ENCODE measurements around the gene PTTG1.

Gene PTTG1

DNA sequence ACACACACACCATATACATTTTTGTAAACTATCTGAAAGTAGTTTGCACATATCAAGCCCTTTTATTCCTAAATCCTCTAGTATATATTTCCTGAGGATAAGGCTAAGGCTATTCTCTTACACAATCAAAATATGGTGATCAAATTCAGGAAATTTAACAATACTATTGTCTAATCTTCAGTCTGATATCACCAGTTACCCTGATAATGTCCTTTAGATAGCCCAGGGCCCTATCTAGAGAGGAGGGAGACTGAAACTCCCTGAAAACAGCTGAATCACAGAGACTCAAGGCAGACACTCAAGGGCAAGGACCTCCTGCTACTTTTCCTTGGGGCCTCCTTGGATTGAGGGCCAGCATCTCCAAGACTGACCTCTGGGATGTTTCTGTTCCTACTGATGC, 30.4 kb downstream of the PTTG1 start:
- in situ Hi-C loops (cut with MboI; ENCODE audit: low sequenced_read_pairs), result no loop called here

GRCh38 chr5:160452795-160453194, 31.1 kb downstream of the PTTG1 start:
- in situ Hi-C loops (cut with MboI; ENCODE audit: low sequenced_read_pairs), result no loop called here

GRCh38 chr5:160453751-160454150, 32.1 kb downstream of the PTTG1 start:
- in situ Hi-C loops (cut with MboI; ENCODE audit: low sequenced_read_pairs), result no loop called here

DNA sequence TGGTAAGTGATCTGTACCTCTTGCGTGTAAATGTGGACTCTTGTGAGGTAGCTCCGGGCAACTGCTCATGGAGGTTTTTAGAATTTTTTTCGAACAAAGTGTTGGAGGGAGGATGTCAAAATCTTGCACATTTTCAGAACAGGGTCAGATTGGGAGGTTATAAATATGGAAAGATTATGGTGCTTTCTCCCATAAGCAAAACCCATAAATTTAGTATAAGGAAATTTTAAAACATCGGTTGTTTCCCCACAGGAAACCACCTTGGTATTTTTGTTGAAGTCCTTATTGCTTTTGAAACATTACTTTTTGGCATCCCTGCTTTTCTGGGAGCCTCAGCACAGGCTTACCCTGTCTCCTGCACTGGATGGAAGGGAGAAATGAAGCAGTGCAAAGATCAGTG, 33.9 kb downstream of the PTTG1 start:
- in situ Hi-C loops (cut with MboI; ENCODE audit: low sequenced_read_pairs), result no loop called here

- in situ Hi-C loops (cut with MboI; ENCODE audit: low sequenced_read_pairs), result no loop called here
Measured at GRCh38 chr5:160456480-160457177, 35.0 kb downstream of the PTTG1 start.

- in situ Hi-C loops (cut with MboI; ENCODE audit: low sequenced_read_pairs), result no loop called here
Measured at GRCh38 chr5:160457252-160457651, 35.6 kb downstream of the PTTG1 start.

- in situ Hi-C loops (cut with MboI; ENCODE audit: low sequenced_read_pairs), result no loop called here
Measured at GRCh38 chr5:160458806-160459800, 37.4 kb downstream of the PTTG1 start.

- in situ Hi-C loops (cut with MboI; ENCODE audit: low sequenced_read_pairs), result no loop called here
Measured at GRCh38 chr5:160460377-160461049, 38.9 kb downstream of the PTTG1 start.

GRCh38 chr5:160461378-160461777, 39.7 kb downstream of the PTTG1 start:
- in situ Hi-C loops (cut with MboI; ENCODE audit: low sequenced_read_pairs), result no loop called here

GRCh38 chr5:160462167-160462566, 40.5 kb downstream of the PTTG1 start:
- in situ Hi-C loops (cut with MboI; ENCODE audit: low sequenced_read_pairs), result no loop called here

GRCh38 chr5:160463227-160463626, 41.6 kb downstream of the PTTG1 start:
- in situ Hi-C loops (cut with MboI; ENCODE audit: low sequenced_read_pairs), result no loop called here

GRCh38 chr5:160463740-160464465, 42.2 kb downstream of the PTTG1 start:
- in situ Hi-C loops (cut with MboI; ENCODE audit: low sequenced_read_pairs), result no loop called here

- in situ Hi-C loops (cut with MboI; ENCODE audit: low sequenced_read_pairs), result no loop called here
Measured at GRCh38 chr5:160464466-160464797, 42.8 kb downstream of the PTTG1 start.

DNA sequence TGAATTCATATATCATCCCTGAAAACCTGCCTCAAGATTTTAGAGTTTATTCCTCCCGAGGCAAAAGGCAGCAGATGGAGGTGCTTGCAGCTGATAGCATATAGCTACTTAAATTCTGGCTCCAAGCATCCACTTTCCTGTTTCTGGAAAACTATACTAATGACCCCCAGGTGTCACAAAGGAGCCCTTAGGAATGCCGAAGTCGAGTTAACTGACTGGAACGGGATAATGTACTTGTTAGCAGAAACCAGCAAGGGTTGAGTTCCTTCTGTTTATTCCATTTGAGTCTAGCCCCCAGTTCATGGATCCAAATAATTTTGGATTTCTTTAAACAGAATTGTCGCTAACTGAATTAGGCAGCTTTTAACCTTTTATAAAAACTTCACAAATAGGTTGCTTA, 44.5 kb downstream of the PTTG1 start:
- in situ Hi-C loops (cut with MboI; ENCODE audit: low sequenced_read_pairs), result no loop called here

- in situ Hi-C loops (cut with MboI; ENCODE audit: low sequenced_read_pairs), result no loop called here
Measured at GRCh38 chr5:160466889-160467554, 45.4 kb downstream of the PTTG1 start.

- in situ Hi-C loops (cut with MboI; ENCODE audit: low sequenced_read_pairs), result no loop called here
Measured at GRCh38 chr5:160467555-160468362, 46.1 kb downstream of the PTTG1 start.

- in situ Hi-C loops (cut with MboI; ENCODE audit: low sequenced_read_pairs), result no loop called here
Measured at GRCh38 chr5:160468363-160468975, 46.8 kb downstream of the PTTG1 start.

DNA sequence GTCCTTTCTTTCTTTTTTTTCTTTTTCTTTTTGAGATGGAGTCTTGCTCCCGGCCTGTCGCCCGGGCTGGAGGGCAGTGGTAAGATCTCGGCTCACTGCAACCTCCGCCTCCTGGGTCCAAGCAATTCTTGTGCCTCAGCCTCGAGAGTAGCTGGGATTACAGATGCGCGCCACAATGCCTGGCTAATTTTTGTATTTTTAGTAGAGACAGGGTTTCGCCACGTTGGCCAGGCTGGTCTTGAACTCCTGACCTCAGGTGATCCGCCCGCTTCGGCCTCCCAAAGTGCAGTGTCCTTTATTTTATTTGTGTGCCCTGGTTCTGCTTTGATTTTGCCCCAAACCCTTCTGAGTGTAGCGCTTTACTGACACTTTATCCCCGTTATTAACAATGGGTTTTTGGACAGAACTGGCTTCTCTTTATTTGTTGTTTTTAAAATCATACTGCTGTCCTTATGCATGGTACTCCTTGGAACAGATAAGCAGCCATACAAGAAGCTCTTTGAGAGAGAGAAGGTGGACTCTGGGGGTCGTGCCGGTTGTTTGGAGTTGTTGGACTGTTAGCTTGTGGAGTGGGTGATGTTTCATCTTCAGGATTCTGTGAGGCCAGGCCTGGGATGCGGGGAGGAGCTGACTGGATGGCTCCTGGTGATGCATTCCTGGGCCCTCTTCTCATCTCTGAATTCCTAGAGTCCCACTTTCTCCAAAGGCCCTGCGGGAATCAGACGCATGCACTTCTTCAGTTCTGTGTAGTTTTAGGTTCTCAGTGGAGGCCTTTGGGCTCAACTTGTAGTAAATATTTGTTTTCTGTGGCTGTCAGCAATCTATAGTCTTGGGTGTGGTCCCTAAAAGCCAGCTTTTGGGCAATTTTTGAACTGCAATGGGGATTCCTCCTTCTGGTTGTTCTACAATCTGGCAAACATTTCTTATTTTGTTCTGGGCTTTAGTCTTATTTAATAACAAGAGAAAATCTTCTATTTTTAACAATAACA, 47.8 kb downstream of the PTTG1 start:
- in situ Hi-C loops (cut with MboI; ENCODE audit: low sequenced_read_pairs), result no loop called here

All from HL-60/S4 treated with retinoic acid at 250 ng/mL for 4 days and 3 days (cell line).